NCI-H2171 treated with DMSO at 0.1 percent for 48 hours (cell line): ENCODE measurements around the gene ICA1.
A peak's percentile ranks its signal among the peaks of the same experiment; 100 is the strongest.
"Not testable (repeated sequence)": the region's sequence is repeated elsewhere in the genome, so short reads cannot be mapped to it uniquely, and the experiment has no call there.

Experiments used
- DNase-seq: peaks from one replicate; lab custom pipeline; 2025; lab: John Stamatoyannopoulos, UW

Gene ICA1

DNA sequence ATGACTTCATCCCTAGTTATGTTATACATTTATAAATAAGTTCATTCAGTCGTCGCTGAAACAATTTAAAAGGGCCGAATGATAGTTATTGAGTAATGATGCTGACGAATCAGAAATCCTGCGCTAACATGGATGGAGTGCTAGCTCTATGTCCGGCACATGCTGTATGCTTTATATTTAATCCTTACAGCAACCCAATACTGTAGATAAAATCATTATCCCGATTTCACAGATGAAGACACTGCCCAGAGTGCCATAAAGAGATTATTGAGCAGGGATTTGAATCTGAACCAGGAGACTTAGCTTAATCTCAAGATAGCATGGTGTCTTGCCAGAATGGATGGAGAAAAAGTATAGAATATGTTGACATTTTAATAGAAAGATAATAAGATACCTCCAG, 1.1 kb upstream of the ICA1 start:
- no peak for DNase-seq

DNA sequence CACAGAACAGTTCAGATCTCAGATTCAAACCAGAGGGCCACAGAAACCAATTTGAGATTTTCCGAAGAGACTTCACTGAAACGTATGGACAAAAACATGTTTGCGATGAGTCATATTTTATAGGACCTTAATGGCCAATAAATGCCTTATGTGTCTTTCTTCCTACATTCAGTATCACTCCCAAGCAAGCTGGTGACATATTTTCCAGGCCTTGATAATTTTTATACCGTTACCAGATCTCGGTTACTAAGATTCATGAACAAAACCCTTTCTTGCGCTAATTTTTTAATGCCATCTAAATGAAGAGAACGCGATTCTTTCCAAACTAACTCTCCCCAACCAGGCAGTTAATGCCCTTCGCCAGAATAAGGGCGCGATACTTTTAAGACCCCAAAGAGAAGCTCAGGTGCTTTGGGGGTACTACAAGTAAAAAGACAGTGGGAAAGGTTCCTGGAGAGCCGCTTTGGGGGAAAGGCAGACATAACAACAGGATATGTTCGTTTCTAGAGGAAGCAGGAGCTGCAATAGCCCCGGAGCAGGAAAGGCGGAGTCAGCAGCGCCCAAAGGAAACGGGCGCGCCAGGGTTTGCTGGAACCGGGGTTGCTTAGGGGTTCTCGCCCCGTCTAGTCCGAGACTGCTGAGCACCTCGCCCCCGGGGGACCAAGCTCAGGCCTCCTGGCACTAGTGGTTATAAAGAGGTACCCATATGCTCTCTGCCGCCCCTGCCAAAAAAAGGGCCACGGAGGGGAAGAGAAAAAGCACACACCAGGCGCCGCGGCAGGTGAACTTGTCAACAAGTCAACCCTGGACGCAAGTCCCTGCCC, 884 bp downstream of the ICA1 start:
- DNase-seq = peak; percentile 73

DNA sequence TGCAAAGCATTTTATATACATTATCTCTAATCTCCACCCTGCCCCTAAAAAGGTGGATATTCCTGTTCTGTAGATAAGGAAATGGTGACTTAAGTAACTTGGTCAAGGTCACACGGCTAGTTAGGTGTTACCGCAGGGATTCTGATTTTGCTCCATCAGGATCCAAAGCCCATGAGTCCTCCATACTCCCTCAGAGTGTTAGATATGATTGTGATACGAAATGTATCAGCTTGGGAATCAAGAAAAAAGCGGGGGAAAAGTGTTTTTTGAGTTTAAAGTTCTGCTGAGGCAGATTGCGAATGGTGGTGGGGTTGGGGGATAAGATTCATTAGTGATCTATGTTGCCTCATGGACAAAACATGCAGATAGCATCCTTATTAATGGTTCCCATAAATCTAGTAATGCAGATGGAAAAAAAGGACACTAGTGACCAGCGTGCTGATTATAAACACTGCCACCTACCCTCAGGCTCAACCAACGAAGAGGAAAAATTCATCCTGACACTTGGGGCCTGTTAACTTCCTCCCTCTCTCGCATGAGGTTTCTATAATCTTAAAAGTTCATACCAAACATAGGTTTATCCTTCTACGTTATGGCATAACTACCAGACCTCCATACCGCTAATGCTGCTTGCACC, 2.3 kb downstream of the ICA1 start:
- no peak for DNase-seq

DNA sequence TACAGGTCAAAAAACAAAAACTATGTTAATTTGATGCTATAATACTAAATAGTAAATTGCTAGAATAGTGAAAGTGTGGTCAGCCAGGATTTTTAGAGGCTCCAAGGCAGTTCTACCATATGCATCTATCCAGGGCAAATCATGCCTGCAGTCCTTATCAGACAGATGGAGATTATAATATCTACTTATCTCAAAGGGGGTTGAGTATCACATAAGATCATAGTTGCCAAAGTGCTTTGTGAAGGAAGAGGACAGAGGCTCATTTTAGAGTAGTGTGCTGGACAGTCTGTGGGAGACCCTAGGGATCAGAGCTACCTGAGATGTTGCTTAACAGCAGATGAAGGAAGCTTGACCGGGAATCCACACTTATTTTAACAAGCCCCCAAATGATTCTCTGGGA, 3.2 kb downstream of the ICA1 start:
- DNase-seq = no peak

DNA sequence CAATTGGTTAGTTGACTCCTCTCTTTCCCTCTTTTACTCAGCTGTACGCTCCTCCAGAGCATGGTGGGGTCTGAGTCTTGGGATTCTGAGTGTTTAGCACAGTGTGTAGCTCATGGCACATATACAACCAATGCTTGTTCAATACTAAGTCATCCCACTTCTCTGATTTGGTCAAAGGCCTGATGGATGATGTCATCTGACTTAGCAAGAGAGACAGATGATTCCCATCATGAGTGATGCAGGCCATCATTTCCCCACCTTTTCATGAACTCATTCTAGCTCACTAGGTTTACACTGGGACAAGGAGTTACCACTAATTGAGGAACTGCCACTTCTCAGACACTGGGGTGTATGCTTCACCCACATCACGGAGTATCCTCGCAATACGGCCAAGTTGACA, 3.8 kb downstream of the ICA1 start:
- no peak for DNase-seq

DNA sequence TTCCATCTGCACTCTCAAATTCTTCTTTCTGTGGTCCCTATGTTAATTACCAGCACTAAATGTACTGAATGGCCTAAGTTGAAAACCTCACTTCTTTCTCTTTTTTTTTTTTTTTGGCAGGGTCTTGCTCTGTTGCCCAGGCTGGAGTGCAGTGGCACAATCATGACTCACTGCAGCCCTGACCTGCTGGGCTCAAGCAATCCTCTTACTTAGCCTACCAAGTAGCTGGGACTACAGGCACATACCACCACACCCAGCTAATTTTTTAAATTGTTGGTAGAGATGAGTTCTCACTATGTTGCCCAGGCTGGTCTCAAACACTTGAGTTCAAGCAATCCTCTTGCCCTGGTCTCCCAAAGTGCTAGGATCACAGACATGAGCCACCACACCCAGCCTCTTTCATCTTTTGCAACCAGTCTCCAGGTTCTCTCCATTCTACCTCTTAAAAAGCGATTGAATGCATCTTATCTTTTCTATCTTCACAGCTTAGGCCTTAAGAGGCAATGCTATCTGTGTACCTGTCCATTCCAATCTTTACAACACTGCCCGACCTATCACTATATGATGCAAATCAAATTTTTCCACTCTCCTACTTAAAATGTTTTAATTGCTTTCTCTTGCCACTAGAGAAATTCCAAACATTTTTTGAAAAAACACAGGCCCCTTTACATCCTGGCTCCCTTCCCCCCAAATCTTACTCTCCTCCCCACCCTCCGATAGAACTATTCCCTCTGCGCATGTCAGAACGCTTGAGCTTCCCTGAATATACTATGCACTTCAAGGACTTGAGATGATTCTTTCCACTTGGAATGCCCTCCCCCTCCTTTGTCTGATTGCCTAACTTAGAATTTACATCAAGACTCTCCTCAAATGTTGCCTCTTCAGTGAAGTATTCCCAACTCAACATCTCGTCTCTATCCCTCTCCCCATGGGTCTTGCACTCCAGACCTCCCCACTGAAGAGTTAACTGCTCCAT, 6.0 kb downstream of the ICA1 start:
- no peak for DNase-seq

DNA sequence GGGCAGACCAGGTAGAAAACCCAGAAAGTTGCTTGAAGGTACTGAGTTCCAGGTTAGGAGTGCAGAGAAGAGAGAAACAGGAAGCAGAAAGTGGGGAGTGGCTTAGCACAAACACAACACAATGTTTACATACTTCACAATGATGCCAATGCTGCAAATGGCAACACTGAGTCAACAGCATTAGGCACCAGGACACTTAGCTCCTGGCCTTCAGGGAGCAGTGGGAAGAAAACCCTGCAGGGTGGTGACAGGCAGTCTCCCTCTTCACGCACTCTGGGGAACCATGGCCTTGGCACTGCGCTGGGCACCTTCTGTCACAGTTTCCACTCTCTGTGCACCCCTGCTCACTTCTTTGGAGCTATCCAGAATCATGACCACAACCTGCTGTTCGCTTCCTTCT, 7.3 kb downstream of the ICA1 start:
- no peak for DNase-seq

DNA sequence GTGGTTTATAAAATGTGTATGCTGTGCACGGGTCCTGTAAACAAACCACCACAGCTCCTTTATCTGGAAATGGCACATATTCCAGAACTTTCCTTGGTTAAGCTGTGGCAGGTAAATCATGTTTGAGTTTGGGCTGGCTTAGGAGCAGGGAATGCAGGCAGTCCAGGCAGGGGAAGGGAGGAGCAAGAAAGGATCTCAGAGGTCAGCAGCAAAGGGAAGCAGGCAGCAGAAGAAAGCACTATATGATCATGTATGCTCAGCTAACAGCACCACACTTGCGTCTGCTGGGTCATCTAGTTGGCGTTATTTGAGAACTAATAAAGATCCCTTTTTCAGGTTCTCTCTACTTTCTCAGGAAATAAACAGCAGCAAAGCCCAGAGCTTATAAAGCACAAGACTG, 7.8 kb downstream of the ICA1 start:
- no peak for DNase-seq

DNA sequence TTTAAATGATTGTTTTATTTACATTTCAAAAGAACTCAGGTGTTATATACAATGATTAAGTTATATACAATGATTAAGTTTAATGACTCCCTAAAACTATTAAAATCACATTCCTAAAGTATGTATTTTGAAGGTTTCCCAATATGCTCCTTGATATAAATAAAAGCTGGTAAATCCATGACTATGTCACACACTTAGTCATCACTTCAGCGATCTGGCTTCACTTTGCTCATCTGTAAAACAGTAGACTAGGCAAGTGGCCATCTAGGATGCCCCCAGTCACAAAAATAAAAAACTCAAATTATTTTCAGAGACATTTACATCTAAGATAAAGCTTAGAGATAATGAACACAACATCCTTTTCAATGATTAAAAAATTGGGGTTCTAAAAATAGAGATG, 10.8 kb downstream of the ICA1 start:
- no peak for DNase-seq

DNA sequence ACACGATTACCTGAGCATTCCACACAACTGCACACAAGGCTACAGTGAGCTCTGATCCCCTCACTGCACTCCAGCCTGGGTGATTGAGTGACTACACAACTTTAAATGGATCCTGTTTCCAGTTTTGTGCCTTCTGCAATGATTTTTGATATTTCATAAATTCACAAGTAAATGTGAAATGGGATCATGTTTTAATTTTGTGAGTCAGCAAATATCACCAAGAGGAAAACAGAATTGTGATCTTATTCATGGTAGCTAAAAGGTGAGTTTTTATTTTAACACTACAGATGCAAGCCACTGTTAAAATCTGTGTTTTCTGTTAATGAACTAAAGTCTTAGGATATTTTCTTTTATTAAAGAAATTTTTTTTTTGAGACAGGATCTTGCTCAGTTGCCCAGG, 11.4 kb downstream of the ICA1 start:
- no peak for DNase-seq

DNA sequence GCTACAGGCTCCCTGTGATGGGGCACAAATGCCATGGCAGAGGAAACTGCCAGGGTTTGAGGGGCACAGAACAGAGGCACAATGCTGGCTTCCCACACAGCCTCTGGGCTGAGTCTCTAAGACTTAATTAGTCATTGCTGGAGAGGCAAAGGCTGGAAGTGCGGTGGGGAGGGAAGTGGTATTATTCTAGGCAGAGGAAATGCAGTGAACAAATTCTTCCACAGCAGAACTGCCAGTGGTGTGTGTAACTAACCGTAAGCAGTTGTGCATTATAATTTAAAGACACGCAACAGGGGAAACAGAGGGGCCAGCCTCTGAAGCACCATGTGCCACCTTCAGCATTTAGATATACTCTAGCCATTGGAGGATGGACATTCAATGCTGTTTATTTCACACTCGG, 12.8 kb downstream of the ICA1 start:
- no peak for DNase-seq

DNA sequence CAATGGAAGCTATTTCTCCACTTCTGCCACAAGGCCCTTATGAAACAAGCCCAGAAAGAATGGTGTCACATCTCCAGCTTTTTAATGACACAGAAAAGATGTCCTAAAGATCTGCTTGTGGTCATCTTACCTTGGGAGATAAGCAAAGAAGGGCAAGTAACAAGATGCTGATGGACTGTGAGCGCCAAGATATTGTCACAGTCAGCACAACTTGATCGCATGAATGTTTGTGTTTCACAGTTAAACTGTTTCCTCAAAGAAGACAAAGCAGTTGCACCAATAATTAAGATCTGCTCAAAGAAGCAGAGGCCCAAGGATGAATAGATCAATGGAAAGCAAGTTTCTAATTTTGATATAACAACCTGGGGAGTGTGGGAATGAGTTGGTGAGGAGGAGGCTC, 15.9 kb downstream of the ICA1 start:
- DNase-seq = no peak

DNA sequence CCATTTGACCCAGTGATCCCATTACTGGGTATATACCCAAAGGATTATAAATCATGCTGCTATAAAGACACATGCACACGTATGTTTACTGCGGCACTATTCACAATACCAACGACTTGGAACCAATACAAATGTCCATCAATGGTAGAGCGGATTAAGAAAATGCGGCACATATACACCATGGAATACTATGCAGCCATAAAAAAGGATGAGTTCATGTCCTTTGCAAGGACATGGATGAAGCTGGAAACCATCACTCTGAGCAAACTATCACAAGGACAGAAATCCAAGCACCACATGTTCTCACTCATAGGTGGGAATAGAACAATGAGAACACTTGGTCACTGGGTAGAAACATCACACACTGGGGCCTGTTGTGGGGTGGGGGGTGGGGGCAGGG, 16.9 kb downstream of the ICA1 start:
- not testable (repeated sequence) for DNase-seq

DNA sequence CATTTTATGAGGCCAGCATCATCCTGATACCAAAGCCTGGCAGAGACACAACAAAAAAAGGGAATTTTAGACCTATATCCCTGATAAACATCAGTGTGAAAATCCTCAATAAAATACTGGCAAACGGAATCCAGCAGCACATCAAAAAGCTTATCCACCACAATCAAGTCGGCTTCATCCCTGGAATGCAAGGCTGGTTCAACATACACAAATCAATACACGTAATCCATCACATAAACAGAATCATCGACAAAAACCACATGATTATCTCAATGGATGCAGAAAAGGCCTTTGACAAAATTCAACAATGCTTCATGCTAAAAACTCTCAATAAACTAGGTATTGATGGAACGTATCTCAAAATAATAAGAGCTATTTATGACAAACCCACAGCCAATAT, 18.9 kb downstream of the ICA1 start:
- DNase-seq = not testable (repeated sequence)

DNA sequence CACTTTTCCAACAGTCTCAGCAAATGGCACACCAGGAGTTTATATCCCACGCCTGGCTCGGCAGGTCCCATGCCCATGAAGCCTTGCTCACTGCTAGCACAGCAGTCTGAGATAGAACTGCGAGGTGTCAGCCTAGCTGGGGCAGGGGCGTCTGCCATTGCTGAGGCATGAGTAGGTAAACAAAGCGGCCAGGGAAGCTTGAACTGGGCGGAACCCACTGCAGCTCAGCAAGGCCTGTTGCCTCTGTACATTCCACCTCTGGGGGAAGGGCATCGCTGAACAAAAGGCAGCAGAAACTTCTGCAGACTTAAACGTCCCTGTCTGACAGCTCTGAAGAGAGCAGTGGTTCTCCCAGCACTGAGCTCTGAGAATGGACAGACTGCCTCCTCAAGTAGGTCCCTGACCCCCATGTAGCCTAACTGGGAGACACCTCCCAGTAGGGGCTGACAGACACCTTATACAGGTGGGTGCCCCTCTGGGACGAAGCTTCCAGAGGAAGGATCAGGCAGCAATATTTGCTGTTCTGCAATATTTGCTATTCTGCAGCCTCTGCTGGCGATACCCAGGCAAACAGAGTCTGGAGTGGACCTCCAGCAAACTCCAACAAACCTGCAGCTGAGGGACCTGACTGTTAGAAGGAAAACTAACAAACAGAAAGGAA, 22.1 kb downstream of the ICA1 start:
- DNase-seq = not testable (repeated sequence)

DNA sequence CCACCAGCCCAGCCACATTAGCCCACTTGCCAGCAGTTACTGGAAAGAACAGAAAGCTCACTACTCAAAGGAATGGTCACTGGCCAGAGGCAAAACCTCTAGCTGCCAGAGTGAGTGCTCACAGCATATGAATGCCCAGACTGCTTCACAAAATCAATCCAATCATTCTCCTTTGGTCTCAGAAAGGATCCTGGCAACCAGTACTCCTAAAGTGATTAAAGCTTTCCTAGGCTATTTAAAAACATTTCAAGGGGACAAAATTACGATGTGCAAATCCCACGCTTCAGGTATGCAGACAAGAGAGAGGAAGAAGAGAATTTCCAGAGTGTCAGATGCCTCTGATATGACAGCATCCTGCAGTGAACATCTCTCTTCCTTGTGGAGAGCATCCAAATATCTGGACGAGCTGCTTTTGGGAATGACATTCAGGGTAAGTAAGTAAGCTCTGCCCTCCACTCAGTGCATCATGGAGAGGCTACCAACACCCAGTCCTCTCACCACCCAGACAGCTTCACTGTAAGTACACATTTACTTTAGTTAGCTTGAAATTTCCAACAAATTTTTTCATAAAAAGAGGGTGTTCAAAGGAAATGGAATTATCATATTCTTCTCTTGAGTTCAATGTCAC, 25.1 kb downstream of the ICA1 start:
- no peak for DNase-seq

DNA sequence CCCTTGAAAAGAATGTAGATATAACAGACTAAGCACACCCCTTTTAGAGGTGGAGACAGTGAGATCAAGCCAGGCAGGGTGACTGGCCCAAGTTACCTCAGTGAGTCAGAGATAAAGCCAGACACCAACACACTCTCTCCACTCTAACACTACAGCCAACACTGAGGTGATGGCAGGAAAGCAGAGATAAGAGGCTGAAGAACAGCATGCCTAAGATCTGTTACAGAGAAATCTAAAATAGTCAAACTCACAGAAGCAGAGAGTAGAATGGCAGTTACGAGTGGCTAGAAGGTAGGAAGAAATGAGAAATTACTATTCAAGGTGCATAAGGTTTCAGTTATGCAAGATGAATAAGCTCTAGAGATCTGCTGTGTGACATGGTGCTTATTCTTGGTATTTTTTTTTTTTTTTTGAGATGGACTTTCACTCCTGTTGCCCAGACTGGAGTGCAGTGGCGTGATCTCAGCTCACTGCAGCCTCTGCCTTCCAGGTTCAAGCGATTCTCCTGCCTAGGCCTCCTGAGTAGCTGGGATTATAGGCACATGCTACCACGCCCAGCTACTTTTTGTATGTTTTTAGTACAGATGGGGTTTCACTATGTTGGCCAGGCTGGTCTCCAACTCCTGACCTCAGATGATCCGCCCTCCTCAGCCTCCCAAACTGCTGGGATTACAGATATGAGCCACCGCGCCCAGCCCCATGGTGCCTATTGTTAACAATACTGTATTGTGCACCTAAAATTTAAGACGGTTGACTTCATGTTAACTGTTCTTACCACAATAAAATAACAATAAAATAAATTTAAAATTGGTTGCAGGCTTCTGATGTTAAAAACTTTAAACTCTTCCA, 28.7 kb downstream of the ICA1 start:
- no peak for DNase-seq

DNA sequence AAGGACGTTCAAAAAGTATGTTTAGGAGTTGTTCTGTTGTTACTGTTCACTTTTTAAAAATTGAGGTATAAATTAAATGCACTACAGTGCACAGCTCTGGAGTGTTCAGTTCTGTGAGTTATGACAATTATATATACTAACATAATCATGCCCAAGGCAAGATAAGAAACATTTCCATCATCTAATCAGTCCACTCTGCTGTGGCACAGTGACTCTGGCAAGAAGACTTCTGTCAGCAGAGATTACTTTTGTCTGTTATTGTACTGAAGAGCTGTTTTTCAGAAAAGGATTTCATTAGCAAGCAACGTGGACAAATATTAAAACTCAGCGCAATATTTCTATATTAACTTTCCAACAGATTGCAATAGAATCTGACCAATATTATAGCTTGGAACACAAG, 32.0 kb downstream of the ICA1 start:
- DNase-seq = no peak

DNA sequence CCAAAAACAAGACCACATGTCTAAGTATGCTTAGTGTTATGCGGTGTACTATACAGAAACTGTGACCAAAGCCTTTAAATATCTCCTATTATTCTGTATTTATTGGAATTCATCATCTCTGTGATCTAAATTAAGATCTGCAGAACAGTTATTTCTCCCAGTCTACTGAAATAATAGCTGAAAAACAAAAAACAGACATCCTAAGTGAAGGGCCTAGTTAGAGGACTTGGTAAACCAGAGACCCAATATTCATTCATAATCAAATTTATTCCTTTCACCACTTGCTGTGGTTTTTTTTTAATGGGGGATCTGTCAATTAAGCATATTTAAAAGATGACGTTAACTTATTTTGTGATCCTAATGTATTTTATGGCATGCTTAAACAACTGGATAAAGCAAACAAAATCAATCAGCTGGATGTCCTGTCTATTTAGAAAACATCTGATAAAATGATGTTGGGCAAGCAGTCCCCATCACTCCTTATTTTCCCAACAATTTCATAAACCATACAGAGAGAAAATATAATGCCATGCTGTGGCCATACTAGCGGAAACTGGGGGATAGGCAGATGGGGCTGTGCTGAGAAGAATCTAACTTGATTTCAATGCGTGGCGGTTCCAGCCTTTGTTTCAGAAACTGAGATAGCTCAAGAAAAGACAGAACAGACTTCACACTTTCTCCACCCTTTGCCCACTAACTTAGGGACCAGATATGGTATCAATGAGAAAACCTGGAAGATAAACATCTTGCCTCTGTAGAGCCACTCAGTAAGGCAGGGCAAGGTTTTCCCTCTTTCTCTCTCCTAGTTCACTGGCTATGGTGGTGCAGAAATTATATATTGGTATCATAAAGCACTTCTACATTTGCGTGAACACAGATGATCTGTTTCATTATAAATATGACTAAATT, 32.9 kb downstream of the ICA1 start:
- no peak for DNase-seq

DNA sequence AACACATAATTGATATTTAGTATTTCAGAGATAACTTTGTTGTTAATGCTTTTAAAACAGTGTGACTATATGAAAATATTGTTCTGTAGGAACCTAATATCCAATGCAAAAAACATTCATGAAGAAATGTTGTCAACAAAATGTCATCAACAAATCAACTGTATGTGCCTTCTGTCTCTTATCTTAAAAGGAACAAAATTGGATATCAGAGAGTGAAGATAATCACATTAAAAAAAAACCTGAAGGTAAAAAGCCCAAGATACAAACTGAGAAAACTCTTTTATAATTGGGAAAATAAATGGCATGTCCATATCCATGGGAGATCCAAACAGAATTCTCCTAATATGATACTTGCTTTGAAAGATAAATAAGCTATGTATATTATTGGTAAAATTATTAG, 33.9 kb downstream of the ICA1 start:
- DNase-seq = no peak
